Uterus (tissue), 4 donors: Measurements from ENCODE around the gene CLK3. TPM values are rescaled to one million over a fixed set of nuclear protein-coding genes. Genes with fewer than 3 reads are reported as not detected.

Experiments
- DNase-seq, 2 donors: peaks; one replicate each; pipeline ENCODE4 v3.0.0-alpha.2; 2019 to 2020
- H3K27ac ChIP-seq, 2 donors: fragments of 200-600 bp; sonication (generic); 1 replicate in 1 of 2; 2 replicates in 1 of 2; pipeline ENCODE4 v1.5.1; 2016 to 2018
- H3K27me3 ChIP-seq, 2 donors: fragments of 200-600 bp; sonication (generic); one replicate each; pipeline ENCODE4 v1.5.1; 2018 to 2019; ENCODE audit warnings: control low read depth in 1 of 2
- H3K36me3 ChIP-seq, 2 donors: fragments of 200-600 bp; sonication (generic); one replicate each; pipeline ENCODE4 v1.5.1; 2019; ENCODE audit warnings: control low read depth in 1 of 2
- H3K4me1 ChIP-seq, 2 donors: fragments of 200-600 bp; sonication (generic); one replicate each; pipeline ENCODE4 v1.5.1; 2018 to 2019; ENCODE audit warnings: control low read depth in 1 of 2
- H3K4me3 ChIP-seq, 2 donors: fragments of 200-600 bp; sonication (generic); 1 replicate in 1 of 2; 2 replicates in 1 of 2; pipeline ENCODE4 v1.5.1; 2018 to 2019; ENCODE audit warnings: mild to moderate bottlenecking in 1 of 2
- H3K9me3 ChIP-seq, 2 donors: fragments of 200-600 bp; sonication (generic); one replicate each; pipeline ENCODE4 v1.5.1; 2019; ENCODE audit warnings: control low read depth in 1 of 2
- CTCF ChIP-seq, 4 experiments: fragments of 200-600 bp in 2 of 4; fragments of 450-650 bp in 2 of 4; sonication (generic) in 2 of 4; IDR thresholded peaks; one replicate each; pipeline ENCODE4 v1.5.1; 2016 to 2019; ENCODE audit warnings: antibody characterized with exemption in 4 of 4, mild to moderate bottlenecking in 2 of 4, moderate library complexity in 1 of 4
- POLR2A ChIP-seq, 2 donors: fragments of 450-650 bp; IDR thresholded peaks; one replicate each; pipeline ENCODE4 v1.6.1; 2016; ENCODE audit warnings: antibody characterized with exemption in 2 of 2, mild to moderate bottlenecking in 1 of 2, moderate library complexity in 1 of 2
- intact Hi-C: fragments of 100-400 bp; cut with DNase I; formaldehyde crosslinking; loops from one replicate; pipeline ENCODE4 v1.15.1; 2023; ENCODE audit warnings: low total_unique reads
- total RNA-seq, 4 donors: library from RNA; depleted of rRNA in 3 of 4; stranded (reverse); fragments of >200 nt in 3 of 4; gene quantifications; one replicate each; pipeline versions ENCODE4 v1.1.0 to v1.2.4, GENCODE V29; 2014 to 2023
- donor health status: DM: yes; HTN: yes; CAD: no.

CLK3 gene
- total RNA-seq, 4 donors from 2014 or later = 33.0 to 90.4 (median 84.2) TPM

GRCh38 chr15:74613089-74613952 is 2.3 kb upstream of the CLK3 start:
- no peak for DNase-seq
- TF ChIP-seq CTCF (IDR thresholded peaks at IDR 0.05) (no peak), POLR2A (IDR thresholded peaks at IDR 0.05) (no peak)
- Histone ChIP-seq H3K9me3 (no peaks in the 10 kb centered on the region), H3K4me3 (no peak overlapping the region), H3K27ac (peak overlapping the region in 1 of 2 donors; percentile 94), H3K4me1 (peaks cover 0 to 7% of the 10 kb centered on the region in 2 donors), H3K27me3 (no peaks in the 10 kb centered on the region), H3K36me3 (no peaks in the 10 kb centered on the region)
- intact Hi-C loops = no loop called here

GRCh38 chr15:74613953-74614743 is 1.5 kb upstream of the CLK3 start:
- Histone ChIP-seq H3K27me3 (no peaks in the 10 kb centered on the region), H3K36me3 (no peaks in the 10 kb centered on the region), H3K9me3 (no peaks in the 10 kb centered on the region), H3K4me3 (peak overlapping the region; percentile 71 to 86), H3K4me1 (peaks cover 0 to 7% of the 10 kb centered on the region in 2 donors), H3K27ac (peak overlapping the region; percentile 82 to 94)
- TF ChIP-seq CTCF (IDR thresholded peaks at IDR 0.05) (no peak), POLR2A (IDR thresholded peaks at IDR 0.05) (no peak)
- peak; percentile 81 to 91 for DNase-seq
- intact Hi-C loops = no loop called here

- no peak for DNase-seq
- Histone ChIP-seq H3K27me3 (no peaks in the 10 kb centered on the region), H3K27ac (peak overlapping the region; percentile 82 to 94), H3K4me3 (peak overlapping the region; percentile 71 to 86), H3K36me3 (no peaks in the 10 kb centered on the region), H3K9me3 (no peaks in the 10 kb centered on the region), H3K4me1 (peaks cover 0 to 7% of the 10 kb centered on the region in 2 donors)
- intact Hi-C loops = loop anchor here (5.0 kb wide), 1 partner anchor 73 kb away; the partner anchor contains the start of gene ARID3B
- peak in 1 of 2 donors; percentile 42 for TF ChIP-seq POLR2A (IDR thresholded peaks at IDR 0.05)
- no peak for TF ChIP-seq CTCF (IDR thresholded peaks at IDR 0.05)
These were observed 710 bp upstream of the CLK3 start for GRCh38 chr15:74614744-74615507.

GRCh38 chr15:74616366-74616939 is 817 bp downstream of the CLK3 start:
- H3K4me3 ChIP-seq = peak overlapping the region; percentile 71 to 86
- H3K27ac ChIP-seq = peak overlapping the region; percentile 82 to 94
- peaks cover 0 to 7% of the 10 kb centered on the region in 2 donors for H3K4me1 ChIP-seq
- no peaks in the 10 kb centered on the region for H3K9me3 ChIP-seq
- no peaks in the 10 kb centered on the region for H3K36me3 ChIP-seq
- TF ChIP-seq CTCF (IDR thresholded peaks at IDR 0.05) (no peak), POLR2A (IDR thresholded peaks at IDR 0.05) (no peak)
- DNase-seq = peak; percentile 63 to 68
- no peaks in the 10 kb centered on the region for H3K27me3 ChIP-seq
- intact Hi-C loops = loop anchor here (5.0 kb wide), 1 partner anchor 74 kb away; the partner anchor contains the start of gene ARID3B
